Mesothelial cell of epicardium (in vitro differentiated cells): ENCODE data around the gene NSD2. TPM values are rescaled to one million over a fixed set of nuclear protein-coding genes. Genes with fewer than 3 reads are reported as not detected.
"Not testable (repeated sequence)": the region's sequence is repeated elsewhere in the genome, so short reads cannot be mapped to it uniquely, and the experiment has no call there.

Source experiments
- DNase-seq, 2 experiments: peaks; one replicate each; pipeline ENCODE4 v3.0.0; 2021; ENCODE audit warnings: low spot score in 2 of 2; ENCODE audit not compliant: unreplicated experiment in 2 of 2
- H3K27ac Mint-ChIP-seq: 2 replicates; pipeline ENCODE4 v1.8.0; 2021; ENCODE audit warnings: mixed read lengths
- H3K27me3 Mint-ChIP-seq: 2 replicates; pipeline ENCODE4 v1.8.0; 2021; ENCODE audit warnings: low read depth, mixed read lengths
- H3K36me3 Mint-ChIP-seq: 2 replicates; pipeline ENCODE4 v1.8.0; 2021; ENCODE audit warnings: mixed read lengths
- H3K4me1 Mint-ChIP-seq: 2 replicates; pipeline ENCODE4 v1.8.0; 2021; ENCODE audit warnings: mixed read lengths
- H3K4me3 Mint-ChIP-seq: 2 replicates; pipeline ENCODE4 v1.8.0; 2021; ENCODE audit warnings: mild to moderate bottlenecking, moderate library complexity, mixed read lengths
- H3K9me3 Mint-ChIP-seq: 2 replicates; pipeline ENCODE4 v1.8.0; 2021; ENCODE audit warnings: mixed read lengths
- total RNA-seq: library from RNA; stranded (reverse); gene quantifications from 3 replicates; pipeline ENCODE4 v1.2.1, GENCODE V29; 2021
- TF ChIP-seq, protein P1 (sequence below): fragments of 200-600 bp; sonication (generic); IDR thresholded peaks from one replicate; pipeline ENCODE4 v1.5.0; 2021; ENCODE audit warnings: antibody characterized with exemption; ENCODE audit not compliant: unreplicated experiment

NSD2 gene
- total RNA-seq, 1 donor from 2014 or later = 119 TPM

DNA sequence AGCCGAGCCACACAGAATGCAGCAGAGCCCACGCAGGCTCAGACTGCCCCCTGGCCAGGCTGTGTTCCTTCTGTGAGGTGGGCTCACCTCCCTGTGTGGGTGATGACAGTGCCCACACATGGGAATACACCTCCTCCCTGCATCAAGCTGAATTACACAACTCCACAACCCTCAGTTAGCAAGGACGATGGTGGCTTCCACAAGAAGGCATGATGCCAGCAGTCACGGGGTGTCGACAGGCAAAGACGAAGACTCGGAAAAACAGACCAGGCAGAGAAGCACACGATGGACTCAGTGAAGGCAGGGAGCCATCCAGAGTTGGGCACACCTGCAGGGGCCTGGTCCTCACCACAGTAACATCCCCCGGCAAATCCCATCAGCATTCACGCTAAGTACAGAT, 27.3 kb upstream of the NSD2 start:
- Mint-ChIP-seq H3K4me3 (no peak overlapping the region), H3K36me3 (peaks cover 16% of the 10 kb centered on the region), H3K9me3 (no peaks in the 10 kb centered on the region), H3K27me3 (no peaks in the 10 kb centered on the region), H3K4me1 (no peaks in the 10 kb centered on the region), H3K27ac (no peak overlapping the region)
- TF ChIP-seq, protein P1, sequence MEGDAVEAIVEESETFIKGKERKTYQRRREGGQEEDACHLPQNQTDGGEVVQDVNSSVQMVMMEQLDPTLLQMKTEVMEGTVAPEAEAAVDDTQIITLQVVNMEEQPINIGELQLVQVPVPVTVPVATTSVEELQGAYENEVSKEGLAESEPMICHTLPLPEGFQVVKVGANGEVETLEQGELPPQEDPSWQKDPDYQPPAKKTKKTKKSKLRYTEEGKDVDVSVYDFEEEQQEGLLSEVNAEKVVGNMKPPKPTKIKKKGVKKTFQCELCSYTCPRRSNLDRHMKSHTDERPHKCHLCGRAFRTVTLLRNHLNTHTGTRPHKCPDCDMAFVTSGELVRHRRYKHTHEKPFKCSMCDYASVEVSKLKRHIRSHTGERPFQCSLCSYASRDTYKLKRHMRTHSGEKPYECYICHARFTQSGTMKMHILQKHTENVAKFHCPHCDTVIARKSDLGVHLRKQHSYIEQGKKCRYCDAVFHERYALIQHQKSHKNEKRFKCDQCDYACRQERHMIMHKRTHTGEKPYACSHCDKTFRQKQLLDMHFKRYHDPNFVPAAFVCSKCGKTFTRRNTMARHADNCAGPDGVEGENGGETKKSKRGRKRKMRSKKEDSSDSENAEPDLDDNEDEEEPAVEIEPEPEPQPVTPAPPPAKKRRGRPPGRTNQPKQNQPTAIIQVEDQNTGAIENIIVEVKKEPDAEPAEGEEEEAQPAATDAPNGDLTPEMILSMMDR = no peak
- DNase-seq = no peak

DNA sequence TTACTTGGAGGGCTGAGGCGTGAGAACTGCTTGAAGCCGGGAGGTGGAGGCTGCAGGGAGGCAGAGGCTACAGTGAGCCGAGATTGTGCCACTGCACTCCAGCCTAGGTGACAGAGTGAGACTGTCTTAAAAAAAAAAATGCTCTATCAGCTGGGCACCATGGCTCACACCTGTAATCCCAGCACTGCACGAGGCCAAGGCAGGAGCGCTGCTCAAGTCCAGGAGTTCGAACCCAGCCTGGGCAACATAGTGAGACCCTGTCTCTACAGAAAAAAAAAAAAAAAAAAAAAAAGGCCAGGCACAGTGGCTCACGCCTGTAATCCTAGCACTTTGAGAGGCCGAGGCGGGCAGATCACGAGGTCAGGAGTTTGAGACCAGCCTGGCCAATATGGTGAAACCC, 26.6 kb upstream of the NSD2 start:
- H3K4me1 Mint-ChIP-seq, H3K4me3 Mint-ChIP-seq: not testable (repeated sequence)

DNA sequence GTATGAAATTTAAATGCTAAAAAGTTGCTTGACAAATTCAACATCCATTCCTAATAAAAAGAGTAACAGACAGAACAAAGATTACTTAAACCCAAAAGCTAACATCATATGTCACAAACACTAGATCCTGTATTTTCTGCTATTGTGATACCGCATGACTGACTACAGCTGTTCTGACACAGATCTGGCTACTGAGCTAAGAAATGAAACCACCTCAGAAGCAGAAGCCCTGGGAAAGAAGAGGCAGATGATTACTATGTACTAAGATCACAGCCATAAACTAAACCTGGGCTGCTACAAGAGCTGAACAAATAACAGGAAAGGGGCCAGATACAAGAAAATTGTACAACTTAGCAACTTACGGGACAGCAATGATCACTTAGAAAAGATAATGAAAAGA, 24.6 kb upstream of the NSD2 start:
- Mint-ChIP-seq H3K36me3 (peaks cover 10% of the 10 kb centered on the region), H3K27me3 (no peaks in the 10 kb centered on the region), H3K9me3 (no peaks in the 10 kb centered on the region), H3K27ac (no peak overlapping the region), H3K4me3 (no peak overlapping the region), H3K4me1 (no peaks in the 10 kb centered on the region)
- DNase-seq = no peak
- TF ChIP-seq, protein P1 = no peak

More for the DNA sequence above, 26.6 kb upstream of the NSD2 start:
- not testable (repeated sequence) for H3K9me3 Mint-ChIP-seq, H3K27ac Mint-ChIP-seq, DNase-seq, H3K27me3 Mint-ChIP-seq
- peaks cover 10% of the 10 kb centered on the region for H3K36me3 Mint-ChIP-seq

DNA sequence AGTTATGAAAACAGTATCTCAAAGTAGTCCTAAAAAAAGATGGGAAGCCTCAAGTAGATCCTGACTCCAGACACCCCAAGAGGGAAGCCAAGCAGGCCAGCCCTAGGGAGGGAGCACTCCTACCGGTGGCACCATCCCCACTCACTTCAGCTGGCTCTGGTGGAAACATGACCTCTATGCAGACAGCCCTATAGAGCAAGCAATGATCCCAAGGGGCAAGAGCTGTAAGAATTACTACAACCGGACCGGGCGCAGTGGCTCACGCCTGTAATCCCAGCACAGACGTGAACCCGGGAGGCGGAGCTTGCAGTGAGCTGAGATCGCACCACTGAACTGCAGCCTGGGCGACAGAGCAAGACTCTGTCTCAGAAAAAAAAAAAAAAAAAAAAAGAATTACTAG, 20.9 kb upstream of the NSD2 start:
- Mint-ChIP-seq H3K4me3 (no peak overlapping the region), H3K4me1 (peaks cover 10% of the 10 kb centered on the region), H3K27me3 (no peaks in the 10 kb centered on the region), H3K36me3 (peaks cover 8% of the 10 kb centered on the region), H3K27ac (no peak overlapping the region), H3K9me3 (no peaks in the 10 kb centered on the region)
- TF ChIP-seq, protein P1 = no peak
- DNase-seq = no peak

DNA sequence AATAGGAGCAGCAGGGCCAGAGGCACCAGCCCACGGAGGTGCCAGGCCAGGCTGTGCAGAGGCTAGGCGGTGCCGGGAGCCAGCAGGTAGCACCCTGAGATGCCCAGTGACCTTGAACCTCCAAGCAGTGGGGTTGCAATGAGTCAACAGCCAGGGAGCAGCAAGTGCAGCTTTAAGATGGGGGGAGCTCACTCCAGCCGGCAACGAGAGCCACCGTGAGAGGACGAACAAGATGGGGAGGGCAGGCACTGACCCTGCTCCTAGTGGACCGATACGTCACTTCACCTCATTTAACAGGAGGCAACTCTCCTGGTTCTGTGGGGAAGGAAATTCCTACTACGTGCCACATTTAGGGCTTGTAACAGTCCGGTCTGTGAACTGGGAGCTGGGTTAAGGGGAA, 20.0 kb upstream of the NSD2 start:
- no peak overlapping the region for H3K27ac Mint-ChIP-seq
- H3K4me3 Mint-ChIP-seq = no peak overlapping the region

DNA sequence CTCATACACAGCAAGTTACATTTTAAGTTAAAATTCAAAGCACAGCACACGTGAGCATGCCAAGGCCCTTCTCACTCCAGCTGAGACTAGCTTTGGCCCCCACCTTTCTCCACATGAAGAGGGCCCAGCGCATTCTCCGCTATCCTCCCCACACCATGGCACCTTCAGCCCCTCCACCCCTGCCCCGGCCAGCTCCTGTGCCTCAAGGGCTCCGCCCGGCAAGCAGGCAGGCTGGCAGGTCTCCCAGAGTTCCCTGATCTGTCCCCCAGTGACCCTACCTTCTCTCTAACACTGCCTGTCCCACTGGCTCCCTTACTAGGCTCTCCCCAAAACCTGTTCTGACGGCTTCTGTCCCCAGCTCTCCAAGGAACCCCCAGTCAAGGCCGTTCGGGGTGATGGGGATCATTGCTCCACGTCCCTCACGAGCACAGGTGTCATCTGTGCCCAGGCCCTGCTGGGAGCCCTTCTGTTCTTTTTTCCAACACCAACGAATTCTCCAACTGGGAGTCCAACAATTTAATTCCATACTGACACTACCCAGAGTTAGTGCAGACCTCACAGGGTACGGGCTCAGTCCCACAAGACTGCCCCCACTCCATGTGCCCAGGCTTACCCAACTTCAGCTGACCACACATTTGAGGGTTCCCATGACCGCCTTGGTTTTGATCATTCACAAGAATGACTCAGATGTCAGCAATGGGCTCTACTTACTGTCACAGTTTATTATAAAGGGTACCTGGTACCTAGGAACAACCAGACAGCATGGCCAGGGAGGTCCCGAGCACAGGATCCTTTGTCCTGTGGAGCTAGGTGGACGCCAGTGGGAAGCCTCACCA, 19.4 kb upstream of the NSD2 start:
- H3K36me3 Mint-ChIP-seq = peaks cover 7% of the 10 kb centered on the region
- H3K27me3 Mint-ChIP-seq = no peaks in the 10 kb centered on the region
- TF ChIP-seq, protein P1 = no peak
- DNase-seq = no peak
- no peak overlapping the region for H3K4me3 Mint-ChIP-seq
- no peak overlapping the region for H3K27ac Mint-ChIP-seq
- no peaks in the 10 kb centered on the region for H3K9me3 Mint-ChIP-seq
- peaks cover 11% of the 10 kb centered on the region for H3K4me1 Mint-ChIP-seq

More for the DNA sequence above, 20.0 kb upstream of the NSD2 start:
- peaks cover 8% of the 10 kb centered on the region for H3K36me3 Mint-ChIP-seq
- H3K9me3 Mint-ChIP-seq = no peaks in the 10 kb centered on the region
- no peaks in the 10 kb centered on the region for H3K27me3 Mint-ChIP-seq
- peaks cover 10% of the 10 kb centered on the region for H3K4me1 Mint-ChIP-seq
- DNase-seq = no peak
- TF ChIP-seq, protein P1 = no peak
